ENCODE data around the gene ZDHHC22.

The ZDHHC22 gene

GRCh38 chr14:77125823-77126325 is 15.7 kb downstream of the ZDHHC22 start:
- no peak for DNase-seq

GRCh38 chr14:77125281-77125801 is 16.2 kb downstream of the ZDHHC22 start:
- no peak for DNase-seq

GRCh38 chr14:77124345-77125280 is 17.0 kb downstream of the ZDHHC22 start:
- DNase-seq, result peak; percentile 42

GRCh38 chr14:77123381-77124325 is 17.9 kb downstream of the ZDHHC22 start:
- peak; percentile 60 for DNase-seq

GRCh38 chr14:77122526-77123125 is 19.0 kb downstream of the ZDHHC22 start:
- no peak for DNase-seq

GRCh38 chr14:77120771-77121743 is 20.5 kb downstream of the ZDHHC22 start:
- peak; percentile 31 for DNase-seq

- no peak for DNase-seq
Measured at GRCh38 chr14:77119851-77120250, 21.7 kb downstream of the ZDHHC22 start.

- DNase-seq, result no peak
Measured at GRCh38 chr14:77116172-77116817, 25.3 kb downstream of the ZDHHC22 start.

GRCh38 chr14:77114609-77115008 is 27.0 kb downstream of the ZDHHC22 start:
- no peak for DNase-seq

- no peak for DNase-seq
Measured at GRCh38 chr14:77113644-77114043, 27.9 kb downstream of the ZDHHC22 start.

- no peak for DNase-seq
Measured at GRCh38 chr14:77111021-77111420, 30.6 kb downstream of the ZDHHC22 start.

GRCh38 chr14:77110286-77110685 is 31.3 kb downstream of the ZDHHC22 start:
- DNase-seq, result no peak

- DNase-seq, result no peak
Measured at GRCh38 chr14:77109656-77110055, 31.9 kb downstream of the ZDHHC22 start.

- DNase-seq, result no peak
Measured at GRCh38 chr14:77108753-77109152, 32.8 kb downstream of the ZDHHC22 start.

- DNase-seq, result no peak
Measured at GRCh38 chr14:77107228-77107627, 34.4 kb downstream of the ZDHHC22 start.

GRCh38 chr14:77106666-77107065 is 34.9 kb downstream of the ZDHHC22 start:
- DNase-seq, result no peak

- no peak for DNase-seq
Measured at GRCh38 chr14:77105145-77105939, 36.2 kb downstream of the ZDHHC22 start.

- DNase-seq, result no peak
Measured at GRCh38 chr14:77104393-77104792, 37.2 kb downstream of the ZDHHC22 start.

- DNase-seq, result no peak
Measured at GRCh38 chr14:77103951-77104350, 37.6 kb downstream of the ZDHHC22 start.

- DNase-seq, result no peak
Measured at GRCh38 chr14:77103475-77103874, 38.1 kb downstream of the ZDHHC22 start.

All from NCI-H1105 (cell line).